GM12878 (cell line): ENCODE data around the gene SMIM43. TPM values are rescaled to one million over a fixed set of nuclear protein-coding genes. Genes with fewer than 3 reads are reported as not detected.

Source experiments
- ASH2L ChIP-seq: fragments of 300-600, 200-600 bp; sonication (generic); IDR thresholded peaks from 2 replicates; pipeline ENCODE4 v1.6.1; 2017; ENCODE audit warnings: low read depth, mild to moderate bottlenecking, borderline replicate concordance
- CEBPB ChIP-seq, 2 experiments: fragments of 150-350 bp in 1 of 2; IDR thresholded peaks; 2 replicates each; pipeline ENCODE4 v1.6.1; 2012 to 2014; ENCODE audit warnings: low read depth in 2 of 2, low read length in 2 of 2, borderline replicate concordance in 1 of 2, inconsistent platforms in 1 of 2
- KAT2A ChIP-seq: conservative IDR thresholded peaks from 2 replicates; pipeline ENCODE4 v1.6.1; 2011; ENCODE audit warnings: low read depth, low read length; ENCODE audit not compliant: control insufficient read depth
- POLR2A ChIP-seq: IDR thresholded peaks from 2 replicates; pipeline ENCODE4 v1.6.1; 2011; ENCODE audit warnings: low read depth, mild to moderate bottlenecking, low read length
- SPI1 ChIP-seq: IDR thresholded peaks from 2 replicates; pipeline ENCODE4 v1.6.1; 2011; ENCODE audit warnings: low read depth, mild to moderate bottlenecking, low read length, moderate library complexity, borderline replicate concordance; ENCODE audit not compliant: insufficient read depth
- SRF ChIP-seq, 2 experiments: IDR thresholded peaks; 2 replicates each; pipeline ENCODE4 v1.6.1; 2011; ENCODE audit warnings: low read depth in 2 of 2, low read length in 2 of 2, mild to moderate bottlenecking in 1 of 2, moderate library complexity in 1 of 2
- polyA plus RNA-seq, 11 experiments: library from polyadenylated mRNA; depleted of rRNA in 4 of 11; unstranded in 6 of 11; stranded (reverse) in 5 of 11; fragments of >200 nt; fragmentation: Nextera tagmentation in 4 of 11; fragmentation: Illumina TruSeq in 1 of 11; extraction: Ambion mirVana in 4 of 11; extraction: Trizol in 1 of 11; gene quantifications; 1 replicate in 1 of 11; 2 replicates in 10 of 11; pipeline versions ENCODE4 v1.2.1 to v1.2.3, GENCODE V29; 2011 to 2016; ENCODE audit warnings: inconsistent platforms in 2 of 11, missing spikeins in 2 of 11, low read depth in 1 of 11
- total RNA-seq, 4 experiments: library from RNA; depleted of rRNA in 3 of 4; stranded (reverse); fragments of >200 nt in 3 of 4; fragmentation: Illumina TruSeq in 1 of 4; extraction: Trizol in 1 of 4; gene quantifications; 2 replicates each; pipeline versions ENCODE4 v1.2.1 to v1.2.3, GENCODE V29; 2013 to 2021
- TF ChIP-seq, protein P1 (sequence below): fragments of 450-650 bp; IDR thresholded peaks from 2 replicates; pipeline ENCODE4 v1.6.1; 2016; ENCODE audit warnings: mild to moderate bottlenecking, moderate library complexity, borderline replicate concordance
- TF ChIP-seq, protein P2 (sequence below): IDR thresholded peaks from 2 replicates; pipeline ENCODE4 v1.6.1; 2012; ENCODE audit warnings: low read depth, low read length, improper control_type of control experiment
- TF ChIP-seq, protein P3 (sequence below): IDR thresholded peaks from 2 replicates; pipeline ENCODE4 v1.6.1; 2011; ENCODE audit warnings: borderline replicate concordance, low read depth, mild to moderate bottlenecking, moderate library complexity, mixed read lengths, low read length; ENCODE audit not compliant: insufficient read depth; ENCODE audit errors: extremely low read length

SMIM43 gene
- total and polyA plus RNA-seq, 10 of the 15 experiments (the other 5 are each of a cell fraction or from before 2014, with no cell fraction given): 0.12 TPM; not detected in 9

DNA sequence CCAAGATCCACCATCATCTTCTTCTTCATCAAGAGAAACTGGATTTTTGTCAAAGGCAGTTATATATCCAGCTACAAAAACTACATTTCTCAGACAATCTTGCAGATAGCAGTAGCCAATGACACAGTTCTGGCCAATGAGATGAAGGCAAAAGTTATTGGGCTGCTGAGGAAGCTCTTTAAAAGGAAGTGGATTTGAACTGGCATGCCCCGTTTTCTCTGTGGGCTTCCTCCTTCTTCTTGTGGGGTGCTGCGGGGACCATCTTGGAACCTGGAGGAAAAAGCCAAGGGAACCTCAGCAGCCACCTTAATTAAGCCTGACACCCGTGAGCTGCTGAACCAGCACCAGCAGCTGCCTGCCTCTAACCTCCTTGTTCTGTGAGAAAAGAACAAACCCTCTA lies 4.8 kb downstream of the SMIM43 start (continued):
- TF ChIP-seq, protein P1, sequence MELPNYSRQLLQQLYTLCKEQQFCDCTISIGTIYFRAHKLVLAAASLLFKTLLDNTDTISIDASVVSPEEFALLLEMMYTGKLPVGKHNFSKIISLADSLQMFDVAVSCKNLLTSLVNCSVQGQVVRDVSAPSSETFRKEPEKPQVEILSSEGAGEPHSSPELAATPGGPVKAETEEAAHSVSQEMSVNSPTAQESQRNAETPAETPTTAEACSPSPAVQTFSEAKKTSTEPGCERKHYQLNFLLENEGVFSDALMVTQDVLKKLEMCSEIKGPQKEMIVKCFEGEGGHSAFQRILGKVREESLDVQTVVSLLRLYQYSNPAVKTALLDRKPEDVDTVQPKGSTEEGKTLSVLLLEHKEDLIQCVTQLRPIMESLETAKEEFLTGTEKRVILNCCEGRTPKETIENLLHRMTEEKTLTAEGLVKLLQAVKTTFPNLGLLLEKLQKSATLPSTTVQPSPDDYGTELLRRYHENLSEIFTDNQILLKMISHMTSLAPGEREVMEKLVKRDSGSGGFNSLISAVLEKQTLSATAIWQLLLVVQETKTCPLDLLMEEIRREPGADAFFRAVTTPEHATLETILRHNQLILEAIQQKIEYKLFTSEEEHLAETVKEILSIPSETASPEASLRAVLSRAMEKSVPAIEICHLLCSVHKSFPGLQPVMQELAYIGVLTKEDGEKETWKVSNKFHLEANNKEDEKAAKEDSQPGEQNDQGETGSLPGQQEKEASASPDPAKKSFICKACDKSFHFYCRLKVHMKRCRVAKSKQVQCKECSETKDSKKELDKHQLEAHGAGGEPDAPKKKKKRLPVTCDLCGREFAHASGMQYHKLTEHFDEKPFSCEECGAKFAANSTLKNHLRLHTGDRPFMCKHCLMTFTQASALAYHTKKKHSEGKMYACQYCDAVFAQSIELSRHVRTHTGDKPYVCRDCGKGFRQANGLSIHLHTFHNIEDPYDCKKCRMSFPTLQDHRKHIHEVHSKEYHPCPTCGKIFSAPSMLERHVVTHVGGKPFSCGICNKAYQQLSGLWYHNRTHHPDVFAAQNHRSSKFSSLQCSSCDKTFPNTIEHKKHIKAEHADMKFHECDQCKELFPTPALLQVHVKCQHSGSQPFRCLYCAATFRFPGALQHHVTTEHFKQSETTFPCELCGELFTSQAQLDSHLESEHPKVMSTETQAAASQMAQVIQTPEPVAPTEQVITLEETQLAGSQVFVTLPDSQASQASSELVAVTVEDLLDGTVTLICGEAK: no peak
- TF ChIP-seq SRF (IDR thresholded peaks at IDR 0.05; ENCODE audit: low read depth in 2 of 2, low read length in 2 of 2) (no peak), ASH2L (no peak), POLR2A (no peak), CEBPB (IDR thresholded peaks at IDR 0.05; ENCODE audit: borderline replicate concordance in 1 of 2, low read depth in 2 of 2, low read length in 2 of 2) (no peak), SPI1 (no peak), KAT2A (no peak)
- TF ChIP-seq, protein P2, sequence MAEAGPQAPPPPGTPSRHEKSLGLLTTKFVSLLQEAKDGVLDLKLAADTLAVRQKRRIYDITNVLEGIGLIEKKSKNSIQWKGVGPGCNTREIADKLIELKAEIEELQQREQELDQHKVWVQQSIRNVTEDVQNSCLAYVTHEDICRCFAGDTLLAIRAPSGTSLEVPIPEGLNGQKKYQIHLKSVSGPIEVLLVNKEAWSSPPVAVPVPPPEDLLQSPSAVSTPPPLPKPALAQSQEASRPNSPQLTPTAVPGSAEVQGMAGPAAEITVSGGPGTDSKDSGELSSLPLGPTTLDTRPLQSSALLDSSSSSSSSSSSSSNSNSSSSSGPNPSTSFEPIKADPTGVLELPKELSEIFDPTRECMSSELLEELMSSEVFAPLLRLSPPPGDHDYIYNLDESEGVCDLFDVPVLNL: no peak
- TF ChIP-seq, protein P3, sequence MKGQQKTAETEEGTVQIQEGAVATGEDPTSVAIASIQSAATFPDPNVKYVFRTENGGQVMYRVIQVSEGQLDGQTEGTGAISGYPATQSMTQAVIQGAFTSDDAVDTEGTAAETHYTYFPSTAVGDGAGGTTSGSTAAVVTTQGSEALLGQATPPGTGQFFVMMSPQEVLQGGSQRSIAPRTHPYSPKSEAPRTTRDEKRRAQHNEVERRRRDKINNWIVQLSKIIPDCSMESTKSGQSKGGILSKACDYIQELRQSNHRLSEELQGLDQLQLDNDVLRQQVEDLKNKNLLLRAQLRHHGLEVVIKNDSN: no peak
- TF ChIP-seq, all 136 proteins: peak for 0
